Measurements from ENCODE around the gene COG6.
A peak's percentile ranks its signal among the peaks of the same experiment; 100 is the strongest.

The COG6 gene

DNA sequence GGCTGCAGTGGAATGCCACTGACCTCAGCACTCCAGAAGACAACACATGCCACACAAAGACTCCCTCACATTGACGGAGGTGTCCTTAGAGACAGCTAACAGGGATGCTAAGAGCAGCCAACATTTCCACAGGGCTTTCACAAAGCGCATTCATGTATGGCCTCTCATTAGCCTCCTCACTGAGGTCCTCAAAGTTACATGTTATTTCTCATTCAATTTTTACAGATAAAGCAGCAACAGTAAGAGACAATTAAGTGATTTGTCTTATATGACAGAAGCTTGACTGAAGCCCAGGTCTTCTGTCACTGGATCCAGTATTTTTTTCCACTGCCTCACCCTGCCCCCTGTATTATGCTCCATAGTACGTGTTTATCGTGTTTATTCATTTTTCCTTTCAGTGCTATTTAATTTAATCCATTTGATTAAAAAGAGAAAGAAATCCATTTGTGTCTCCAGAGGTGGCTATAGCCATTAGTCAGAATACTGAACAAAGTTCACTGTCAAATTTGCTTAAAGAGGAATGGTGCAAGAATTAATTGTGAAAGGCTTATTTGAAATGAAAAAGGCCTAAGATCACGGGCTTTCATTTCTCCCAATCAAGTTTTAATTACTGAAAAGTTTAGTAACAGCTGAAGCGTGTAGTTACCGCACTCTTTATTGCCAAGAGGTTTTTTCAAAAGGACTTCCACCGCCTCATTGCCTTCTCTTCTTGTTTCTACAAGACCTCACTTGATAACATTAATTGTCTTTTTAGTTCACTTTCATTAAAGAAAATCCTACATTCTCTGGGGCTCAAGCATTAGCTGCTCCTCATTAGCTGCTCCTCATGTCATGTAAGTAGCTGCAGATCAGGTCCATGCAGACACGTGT, 115.0 kb downstream of the COG6 start:
- no peak for DNase-seq (ENCODE audit: low read depth)

DNA sequence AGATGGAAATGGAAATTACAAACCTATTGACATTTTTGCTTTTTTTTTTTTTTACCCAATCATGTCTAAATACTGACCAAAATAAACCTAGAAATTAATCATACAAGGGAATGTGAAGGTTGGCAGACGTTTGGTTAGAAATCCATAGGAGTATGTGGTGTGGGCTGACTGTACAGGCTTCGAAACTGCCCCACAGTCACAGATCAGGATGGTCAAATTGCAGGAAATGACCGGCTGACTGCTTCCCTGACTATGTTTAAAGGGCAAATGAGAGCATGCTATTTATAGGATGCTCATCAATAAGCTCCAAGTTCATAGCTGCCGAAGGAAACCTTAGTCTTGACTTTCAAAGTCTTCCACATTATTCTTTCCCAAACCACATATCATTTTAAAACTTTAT, 118.4 kb downstream of the COG6 start:
- DNase-seq (ENCODE audit: low read depth), result peak; percentile 86

- DNase-seq (ENCODE audit: low read depth), result peak; percentile 93
Measured at GRCh38 chr13:39776439-39776838, 121.0 kb downstream of the COG6 start.

- peak; percentile 1 for DNase-seq (ENCODE audit: low read depth)
Measured at GRCh38 chr13:39777021-39777420, 121.6 kb downstream of the COG6 start.

GRCh38 chr13:39777527-39778061, 122.1 kb downstream of the COG6 start:
- peak; percentile 97 for DNase-seq (ENCODE audit: low read depth)

- DNase-seq (ENCODE audit: low read depth), result peak; percentile 70
Measured at GRCh38 chr13:39779337-39780265, 124.1 kb downstream of the COG6 start.

DNA sequence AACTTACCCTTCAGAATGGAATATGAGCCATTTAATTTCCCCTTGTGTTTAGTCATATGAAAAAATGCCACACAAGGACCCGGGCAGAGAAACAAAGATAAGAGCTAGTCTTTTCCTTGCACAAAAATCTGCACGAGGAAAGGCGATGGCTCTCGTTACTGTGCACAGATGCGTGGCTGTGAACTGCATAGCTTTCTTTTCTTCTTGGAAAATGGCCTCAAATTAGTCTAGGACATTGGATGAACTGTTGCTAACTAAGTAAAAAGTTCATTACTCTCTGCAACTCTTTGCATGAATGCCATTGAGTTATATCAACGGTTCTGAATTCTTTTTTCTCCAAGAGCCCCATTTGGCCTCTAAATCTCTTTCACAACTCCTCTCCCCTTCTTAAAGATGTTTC, 125.2 kb downstream of the COG6 start:
- no peak for DNase-seq (ENCODE audit: low read depth)

GRCh38 chr13:39781381-39781780, 125.9 kb downstream of the COG6 start:
- DNase-seq (ENCODE audit: low read depth), result no peak

GRCh38 chr13:39783051-39783450, 127.6 kb downstream of the COG6 start:
- peak; percentile 29 for DNase-seq (ENCODE audit: low read depth)

GRCh38 chr13:39784347-39784746, 128.9 kb downstream of the COG6 start:
- peak; percentile 22 for DNase-seq (ENCODE audit: low read depth)

GRCh38 chr13:39786091-39786490, 130.6 kb downstream of the COG6 start:
- no peak for DNase-seq (ENCODE audit: low read depth)

DNA sequence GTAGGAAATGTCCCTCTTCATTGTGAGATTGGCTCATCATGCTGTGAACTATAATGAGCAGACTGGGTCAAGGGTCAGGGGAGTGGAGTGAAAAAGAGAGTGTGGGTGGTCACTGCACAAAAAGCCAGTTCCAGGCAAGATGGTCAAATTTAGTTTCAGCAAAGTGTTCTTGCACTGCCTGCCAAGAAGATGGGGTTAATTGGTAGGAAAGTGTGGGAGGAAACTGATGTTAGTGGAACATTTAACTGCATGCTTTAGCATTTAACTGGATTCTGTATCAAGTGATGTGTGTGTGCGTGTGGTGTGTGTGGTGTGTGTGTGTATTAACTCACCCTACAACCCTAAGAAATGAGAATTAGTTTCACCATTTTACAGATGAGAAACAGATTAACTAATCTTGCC, 131.6 kb downstream of the COG6 start:
- DNase-seq (ENCODE audit: low read depth), result no peak

- DNase-seq (ENCODE audit: low read depth), result no peak
Measured at GRCh38 chr13:39788102-39788501, 132.6 kb downstream of the COG6 start.

- DNase-seq (ENCODE audit: low read depth), result no peak
Measured at GRCh38 chr13:39789451-39789850, 134.0 kb downstream of the COG6 start.
